Ovary (tissue), 3 donors: ENCODE measurements around the gene SRRM3.

Experiments
- EP300 ChIP-seq: sonication (generic); formaldehyde crosslinking; IDR thresholded peaks from one replicate; pipeline ENCODE4 v1.6.1; 2017; ENCODE audit warnings: antibody characterized with exemption
- POLR2A ChIP-seq: fragments of 450-650 bp; IDR thresholded peaks from one replicate; pipeline ENCODE4 v1.6.1; 2017; ENCODE audit warnings: antibody characterized with exemption, mild to moderate bottlenecking, moderate library complexity
- TF ChIP-seq, protein P1 (sequence below), 3 donors: fragments of 450-650 bp in 2 of 3; fragments of 200-600 bp in 1 of 3; IDR thresholded peaks; one replicate each; pipeline versions ENCODE4 v1.5.1 to v1.8.0; 2016 to 2022; ENCODE audit warnings: antibody characterized with exemption in 3 of 3, mild to moderate bottlenecking in 1 of 3
- donor health status: DM: no; HTN: no; CAD: no.

DNA sequence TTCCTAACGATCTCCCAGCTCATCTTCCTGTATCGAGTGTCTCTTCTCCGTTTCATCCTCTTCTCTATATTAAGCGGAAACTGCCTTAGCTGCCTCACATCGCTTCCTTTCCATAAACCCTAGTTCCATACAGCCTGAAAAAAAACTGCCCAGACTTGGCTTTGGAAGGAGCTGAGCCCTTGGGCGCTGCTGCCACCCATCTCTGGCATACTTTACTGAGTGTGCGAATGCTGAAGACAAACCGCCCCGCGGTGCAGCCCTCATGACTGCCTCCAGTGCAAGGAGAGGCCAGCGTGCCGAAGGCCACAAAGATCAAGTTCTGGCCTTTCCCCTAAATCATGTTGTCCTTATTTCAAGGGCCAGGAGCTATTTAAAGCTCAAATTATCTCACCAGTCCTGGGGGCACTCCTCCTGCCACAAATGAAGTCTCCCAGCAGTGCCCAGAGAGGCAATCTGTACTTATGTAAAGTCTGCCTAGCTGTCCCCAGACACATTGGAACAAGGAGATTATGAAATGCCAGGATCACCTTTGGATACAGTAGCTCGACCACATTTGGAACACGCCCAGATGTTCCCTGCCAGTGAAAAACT, 131.9 kb downstream of the SRRM3 start:
- TF ChIP-seq, protein P1, sequence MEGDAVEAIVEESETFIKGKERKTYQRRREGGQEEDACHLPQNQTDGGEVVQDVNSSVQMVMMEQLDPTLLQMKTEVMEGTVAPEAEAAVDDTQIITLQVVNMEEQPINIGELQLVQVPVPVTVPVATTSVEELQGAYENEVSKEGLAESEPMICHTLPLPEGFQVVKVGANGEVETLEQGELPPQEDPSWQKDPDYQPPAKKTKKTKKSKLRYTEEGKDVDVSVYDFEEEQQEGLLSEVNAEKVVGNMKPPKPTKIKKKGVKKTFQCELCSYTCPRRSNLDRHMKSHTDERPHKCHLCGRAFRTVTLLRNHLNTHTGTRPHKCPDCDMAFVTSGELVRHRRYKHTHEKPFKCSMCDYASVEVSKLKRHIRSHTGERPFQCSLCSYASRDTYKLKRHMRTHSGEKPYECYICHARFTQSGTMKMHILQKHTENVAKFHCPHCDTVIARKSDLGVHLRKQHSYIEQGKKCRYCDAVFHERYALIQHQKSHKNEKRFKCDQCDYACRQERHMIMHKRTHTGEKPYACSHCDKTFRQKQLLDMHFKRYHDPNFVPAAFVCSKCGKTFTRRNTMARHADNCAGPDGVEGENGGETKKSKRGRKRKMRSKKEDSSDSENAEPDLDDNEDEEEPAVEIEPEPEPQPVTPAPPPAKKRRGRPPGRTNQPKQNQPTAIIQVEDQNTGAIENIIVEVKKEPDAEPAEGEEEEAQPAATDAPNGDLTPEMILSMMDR (IDR thresholded peaks at IDR 0.05) = no peak
- TF ChIP-seq EP300 (no peak), POLR2A (no peak)
